ENCODE measurements around the gene FMO3. TPM values are rescaled to one million over a fixed set of nuclear protein-coding genes. Genes with fewer than 3 reads are reported as not detected.

The FMO3 gene
- total and polyA plus RNA-seq, 2 donors (not counting 3 experiments of a cell fraction or from before 2014, with no cell fraction given), result not detected

DNA sequence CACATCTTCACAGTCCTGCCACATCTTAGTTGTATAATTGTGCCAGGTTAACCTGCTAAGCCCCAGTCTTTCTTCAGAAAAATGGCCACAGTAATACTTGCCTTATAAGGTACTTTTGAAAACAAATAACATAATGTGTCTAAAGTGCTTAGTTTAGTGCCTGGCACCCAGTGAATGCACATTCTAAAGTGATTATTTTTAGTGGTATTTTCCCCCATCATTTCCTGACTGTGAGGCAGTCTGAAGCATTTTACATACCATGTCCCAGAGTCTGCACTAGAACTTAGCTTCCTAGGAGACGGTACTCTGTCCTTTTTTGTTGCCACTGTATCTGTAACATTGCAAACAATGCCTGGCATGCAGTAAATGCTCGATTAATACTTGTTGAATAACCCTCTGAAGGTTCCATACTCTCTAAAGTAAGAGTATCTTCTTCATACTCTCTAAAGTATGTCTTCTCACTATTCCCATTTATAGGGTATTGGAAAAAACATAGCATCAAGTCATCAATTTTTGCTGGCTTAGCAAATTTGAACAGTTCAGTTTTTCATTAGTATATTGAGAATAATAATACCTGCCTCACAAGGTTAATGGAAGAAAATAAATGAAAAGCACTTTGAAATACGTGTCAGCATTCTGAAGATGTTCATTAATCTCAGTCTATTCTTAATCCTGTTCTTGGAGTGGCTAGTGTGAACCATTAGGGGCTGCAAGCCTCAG is 43.7 kb downstream of the FMO3 start:
- Histone ChIP-seq H3K4me1 (ENCODE audit: control insufficient read depth, extremely low read depth, insufficient read depth, low read length) (no peaks in the 10 kb centered on the region), H4K20me1 (replicated peaks; ENCODE audit: control insufficient read depth, extremely low read depth, insufficient read depth, low read length) (no peaks in the 10 kb centered on the region), H3K79me2 (ENCODE audit: control insufficient read depth, insufficient read depth, low read length) (no peaks in the 10 kb centered on the region), H3K9ac (replicated peaks; ENCODE audit: extremely low read depth, insufficient read depth, low read length) (no peak overlapping the region), H2AFZ (ENCODE audit: low read depth, low read length) (no peak overlapping the region), H3K4me3 (replicated peaks in 1 of 3; ENCODE audit: insufficient read depth in 1 of 3, low read depth in 1 of 3, low read length in 3 of 3) (no peak overlapping the region), H3K27ac (ENCODE audit: insufficient read depth, low read depth, low read length) (no peak overlapping the region), H3K9me1 (replicated peaks; ENCODE audit: control insufficient read depth, extremely low read depth, insufficient read depth, low read length) (no peaks in the 10 kb centered on the region), H3K27me3 (ENCODE audit: control insufficient read depth in 2 of 2, insufficient read depth in 2 of 2, low read length in 2 of 2) (no peaks in the 10 kb centered on the region), H3K36me3 (ENCODE audit: control insufficient read depth in 2 of 2, extremely low read depth in 1 of 2, insufficient read depth in 2 of 2, low read length in 2 of 2) (no peaks in the 10 kb centered on the region), H3K9me3 (replicated peaks; ENCODE audit: control insufficient read depth, insufficient read depth, low read length) (no peaks in the 10 kb centered on the region), H3K4me2 (ENCODE audit: insufficient read depth, low read length) (no peak overlapping the region)
- DNase-seq (ENCODE audit: low read depth, low spot score) (no peak), FAIRE-seq (no peak)
- POLR2A ChIA-PET, result no interaction called here
- intact Hi-C loops (cut with micrococcal nuclease), result no loop called here
- CTCF ChIA-PET, result no interaction called here
- TF ChIP-seq JUN (IDR thresholded peaks at IDR 0.05; ENCODE audit: borderline replicate concordance, insufficient read depth, insufficient read length, low read depth), result no peak
- no peak for TF ChIP-seq POLR2A (IDR thresholded peaks at IDR 0.05; ENCODE audit: low read depth, low read length)
- no peak for TF ChIP-seq POLR2AphosphoS5 (IDR thresholded peaks at IDR 0.05; ENCODE audit: insufficient read depth, low read depth, low read length)
- no peak for TF ChIP-seq MYC (IDR thresholded peaks at IDR 0.05; ENCODE audit: low read depth, low read length)
- TF ChIP-seq, protein P1, sequence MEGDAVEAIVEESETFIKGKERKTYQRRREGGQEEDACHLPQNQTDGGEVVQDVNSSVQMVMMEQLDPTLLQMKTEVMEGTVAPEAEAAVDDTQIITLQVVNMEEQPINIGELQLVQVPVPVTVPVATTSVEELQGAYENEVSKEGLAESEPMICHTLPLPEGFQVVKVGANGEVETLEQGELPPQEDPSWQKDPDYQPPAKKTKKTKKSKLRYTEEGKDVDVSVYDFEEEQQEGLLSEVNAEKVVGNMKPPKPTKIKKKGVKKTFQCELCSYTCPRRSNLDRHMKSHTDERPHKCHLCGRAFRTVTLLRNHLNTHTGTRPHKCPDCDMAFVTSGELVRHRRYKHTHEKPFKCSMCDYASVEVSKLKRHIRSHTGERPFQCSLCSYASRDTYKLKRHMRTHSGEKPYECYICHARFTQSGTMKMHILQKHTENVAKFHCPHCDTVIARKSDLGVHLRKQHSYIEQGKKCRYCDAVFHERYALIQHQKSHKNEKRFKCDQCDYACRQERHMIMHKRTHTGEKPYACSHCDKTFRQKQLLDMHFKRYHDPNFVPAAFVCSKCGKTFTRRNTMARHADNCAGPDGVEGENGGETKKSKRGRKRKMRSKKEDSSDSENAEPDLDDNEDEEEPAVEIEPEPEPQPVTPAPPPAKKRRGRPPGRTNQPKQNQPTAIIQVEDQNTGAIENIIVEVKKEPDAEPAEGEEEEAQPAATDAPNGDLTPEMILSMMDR (IDR thresholded peaks at IDR 0.05; ENCODE audit: extremely low read depth in 1 of 2, insufficient read depth in 1 of 2, low read depth in 1 of 2, low read length in 2 of 2), result no peak
- TF ChIP-seq, protein P2, sequence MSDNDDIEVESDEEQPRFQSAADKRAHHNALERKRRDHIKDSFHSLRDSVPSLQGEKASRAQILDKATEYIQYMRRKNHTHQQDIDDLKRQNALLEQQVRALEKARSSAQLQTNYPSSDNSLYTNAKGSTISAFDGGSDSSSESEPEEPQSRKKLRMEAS (IDR thresholded peaks at IDR 0.05; ENCODE audit: insufficient read depth, insufficient read length), result no peak
- TF ChIP-seq GATA2 (IDR thresholded peaks at IDR 0.05; ENCODE audit: insufficient read depth, insufficient read length, low read depth, low read length), result no peak
- no peak for TF ChIP-seq FOS (IDR thresholded peaks at IDR 0.05; ENCODE audit: borderline replicate concordance, insufficient read depth, low read length)
- no peak for TF ChIP-seq EZH2 (IDR thresholded peaks at IDR 0.05; ENCODE audit: borderline replicate concordance, low read depth, low read length, severe bottlenecking)
- dilution Hi-C loops (cut with MboI; ENCODE audit: extremely low pct_ligation_motif_present, low sequenced_read_pairs), result no loop called here
- no TSS peak for BruUV-seq (replicated peaks)
